Heart right ventricle (tissue), 16 donors: Measurements from ENCODE around the gene CREB5. TPM values are rescaled to one million over a fixed set of nuclear protein-coding genes. Genes with fewer than 3 reads are reported as not detected.

Source experiments
- ATAC-seq, 8 donors: fragments of 200-7000 bp; cut with Tn5 transposase; one replicate each; pipeline ENCODE4 v1.9.1; 2020; ENCODE audit warnings: mild to moderate bottlenecking in 8 of 8, moderate library complexity in 8 of 8, moderate number of reproducible peaks in 1 of 8
- DNase-seq, 2 donors: peaks; one replicate each; pipeline ENCODE4 v3.0.0-alpha.2; 2020
- H3K27ac ChIP-seq, 10 donors: fragments of 200-600 bp; sonication (generic) in 2 of 10; one replicate each; pipeline versions ENCODE4 v1.5.0 to v1.8.0; 2020 to 2022; ENCODE audit warnings: mild to moderate bottlenecking in 3 of 10
- H3K27me3 ChIP-seq, 7 donors: fragments of 200-600 bp; one replicate each; pipeline ENCODE4 v1.8.0; 2021 to 2022; ENCODE audit warnings: mild to moderate bottlenecking in 2 of 7
- H3K36me3 ChIP-seq, 9 donors: fragments of 200-600 bp; sonication (generic) in 1 of 9; one replicate each; pipeline versions ENCODE4 v1.5.0 to v1.8.0; 2020 to 2022; ENCODE audit warnings: mild to moderate bottlenecking in 2 of 9
- H3K4me1 ChIP-seq, 9 donors: fragments of 200-600 bp; sonication (generic) in 1 of 9; one replicate each; pipeline versions ENCODE4 v1.5.0 to v1.8.0; 2020 to 2022; ENCODE audit warnings: mild to moderate bottlenecking in 4 of 9
- H3K4me3 ChIP-seq, 10 donors: fragments of 200-600 bp; sonication (generic) in 2 of 10; one replicate each; pipeline versions ENCODE4 v1.5.0 to v1.8.0; 2020 to 2022; ENCODE audit warnings: mild to moderate bottlenecking in 7 of 10, moderate library complexity in 2 of 10
- H3K9me3 ChIP-seq, 11 donors: fragments of 200-600 bp in 10 of 11; sonication (generic) in 2 of 11; one replicate each; pipeline versions ENCODE4 v1.5.0 to v1.8.0; 2013 to 2022; ENCODE audit warnings: mild to moderate bottlenecking in 2 of 11, control low read depth in 1 of 11, moderate library complexity in 1 of 11
- CTCF ChIP-seq, 9 donors: fragments of 200-600 bp; sonication (generic) in 2 of 9; IDR thresholded peaks; one replicate each; pipeline versions ENCODE4 v1.5.0 to v1.8.0; 2021 to 2022; ENCODE audit warnings: antibody characterized with exemption in 9 of 9, mild to moderate bottlenecking in 5 of 9, moderate library complexity in 1 of 9
- WGBS, 2 donors: extraction: QIAGEN DNeasy Blood & Tissue Kit; methylation state at CpG; one replicate each; pipeline ENCODE4 v1.1.7; 2013; ENCODE audit warnings: inconsistent platforms in 1 of 2; 5-methylcytosine and 5-hydroxymethylcytosine counted together
- intact Hi-C, 10 donors: fragments of 100-400 bp; cut with DNase I; formaldehyde crosslinking; loops; one replicate each; pipeline versions ENCODE4 v1.11.1 to v1.14.2; 2022
- polyA plus RNA-seq, 2 donors: library from polyadenylated mRNA; stranded (reverse); fragments of 200-250 nt; gene quantifications; one replicate each; pipeline ENCODE4 v1.2.3, GENCODE V29; 2013
- total RNA-seq, 10 donors: library from RNA; stranded (reverse); fragmentation: NEBNext Ultra II Directional in 3 of 10; extraction: Animal tissue kit (Norgen Biotek cat#: 25700) in 3 of 10; gene quantifications; one replicate each; pipeline versions ENCODE4 v1.2.1 to v1.2.4, GENCODE V29; 2021 to 2023
- donor health status: Arrhythmogenic right ventricular cardiomyopathy.
- donor health status: ischemic (EF 13 %, LVEDD 7.1; RV severe dilation, severe dysfunction).
- donor health status: healthy with polysubstance abuse.
- donor health status: DM: no; HTN: yes; CAD: no.
- donor health status: DM: no; HTN: no; CAD: no.
- donor health status: ischemic (EF 25% LVEDD 6.9; RV normal size, moderate dysfunction).
- donor health status: ischemic (EF 25% LVEDD 5.7; RV mildly dilated, moderate dysfunction).
- donor health status: healthy.
- donor health status: DM: yes; HTN: yes; CAD: no.
- donor health status: Ischemic cardiomyopathy.
- donor health status: ischemic (EF 35%, LVEDD 5.7; RV mildly dilated, moderate dysfunction).
- donor health status: nonischemic (EF 11% LVEDD 7.7; RV severe dilation, severe dysfunction).
- donor health status: DM: yes; HTN: yes; CAD: no.
- donor health status: PGD.
- donor health status: ischemic (EF 29% LVEDD 5.4; RV normal size, mild dysfunction).
- donor health status: nonischemic (EF 23%, LVEDD 6.1; RV moderate dilation, normal function).

Gene CREB5
- total and polyA plus RNA-seq, 12 donors, result 4.7 to 170 (median 19.0) TPM

GRCh38 chr7:28868712-28869111 is 456.4 kb downstream of the CREB5 start:
- Histone ChIP-seq H3K4me1 (peaks cover 0 to 11% (median 0%) of the 10 kb centered on the region in 9 donors), H3K4me3 (no peak overlapping the region), H3K9me3 (no peaks in the 10 kb centered on the region), H3K27me3 (peaks cover 0 to 12% (median 0%) of the 10 kb centered on the region in 7 donors), H3K27ac (no peak overlapping the region), H3K36me3 (no peaks in the 10 kb centered on the region)
- TF ChIP-seq CTCF (IDR thresholded peaks at IDR 0.05), result no peak
- intact Hi-C loops, result no loop called here
- 89 to 91% methylated on average over 2 of the region's 2 CpGs for WGBS, 2 donors
- DNase-seq (no peak), ATAC-seq (no peak)

- intact Hi-C loops, result loop anchor here in 1 of 10 donors (10.0 kb wide), 1 partner anchor 566 kb away; no protein-coding TSS in a partner anchor
- 90 to 93% methylated on average over 2 of the region's 2 CpGs for WGBS, 2 donors
Observed at GRCh38 chr7:28871077-28871476, 458.8 kb downstream of the CREB5 start.

GRCh38 chr7:28871631-28872030 is 459.3 kb downstream of the CREB5 start:
- no peaks in the 10 kb centered on the region for H3K9me3 ChIP-seq
- H3K36me3 ChIP-seq, result no peaks in the 10 kb centered on the region
- intact Hi-C loops, result loop anchor here in 1 of 10 donors (10.0 kb wide), 1 partner anchor 567 kb away; no protein-coding TSS in a partner anchor
- no peak for DNase-seq
- ATAC-seq, result no peak
- H3K4me1 ChIP-seq, result peaks cover 0 to 11% (median 0%) of the 10 kb centered on the region in 9 donors
- H3K4me3 ChIP-seq, result no peak overlapping the region
- peak overlapping the region in 1 of 10 donors; percentile 48 for H3K27ac ChIP-seq
- peaks cover 0 to 8% (median 0%) of the 10 kb centered on the region in 7 donors for H3K27me3 ChIP-seq
- TF ChIP-seq CTCF (IDR thresholded peaks at IDR 0.05), result no peak

More at GRCh38 chr7:28871077-28871476, 458.8 kb downstream of the CREB5 start:
- no peak for ATAC-seq
- H3K27ac ChIP-seq, result no peak overlapping the region
- TF ChIP-seq CTCF (IDR thresholded peaks at IDR 0.05), result no peak
- H3K9me3 ChIP-seq, result no peaks in the 10 kb centered on the region
- no peak for DNase-seq
- no peaks in the 10 kb centered on the region for H3K36me3 ChIP-seq
- peaks cover 0 to 12% (median 0%) of the 10 kb centered on the region in 7 donors for H3K27me3 ChIP-seq
- peaks cover 0 to 11% (median 0%) of the 10 kb centered on the region in 9 donors for H3K4me1 ChIP-seq
- H3K4me3 ChIP-seq, result no peak overlapping the region

- no peaks in the 10 kb centered on the region for H3K9me3 ChIP-seq
- H3K4me3 ChIP-seq, result no peak overlapping the region
- ATAC-seq, result no peak
- no peaks in the 10 kb centered on the region for H3K36me3 ChIP-seq
- TF ChIP-seq CTCF (IDR thresholded peaks at IDR 0.05), result no peak
- peaks cover 0 to 4% (median 0%) of the 10 kb centered on the region in 7 donors for H3K27me3 ChIP-seq
- WGBS, 2 donors, result 65 to 76% methylated on average over 4 of the region's 4 CpGs
- H3K27ac ChIP-seq, result peak overlapping the region in 1 of 10 donors; percentile 48
- H3K4me1 ChIP-seq, result peaks cover 0 to 11% (median 0%) of the 10 kb centered on the region in 9 donors
- DNase-seq, result no peak
- intact Hi-C loops, result loop anchor here in 1 of 10 donors (10.0 kb wide), 1 partner anchor 567 kb away; no protein-coding TSS in a partner anchor
Observed at GRCh38 chr7:28872226-28872625, 459.9 kb downstream of the CREB5 start.
